K562 (cell line): ENCODE measurements around the gene FOS. TPM values are rescaled to one million over a fixed set of nuclear protein-coding genes. Genes with fewer than 3 reads are reported as not detected.

Experiments used
- BCL6 ChIP-seq: fragments of 250-450 bp; sonication (Bioruptor Pico); IDR thresholded peaks from 2 replicates; pipeline ENCODE4 v1.4.0; 2020
- BCLAF1 ChIP-seq, 2 experiments: fragments of 450-650 bp in 1 of 2; IDR thresholded peaks; 2 replicates each; pipeline ENCODE4 v1.6.1; 2011 to 2017; ENCODE audit warnings: low read depth in 2 of 2, antibody characterized with exemption in 1 of 2, borderline replicate concordance in 1 of 2, low read length in 1 of 2, mild to moderate bottlenecking in 1 of 2, mixed read lengths in 1 of 2; ENCODE audit not compliant: control insufficient read depth in 1 of 2
- CEBPG ChIP-seq, 3 experiments: fragments of 200-800 bp in 1 of 3; sonication (Bioruptor generic) in 1 of 3; sonication (generic) in 1 of 3; formaldehyde crosslinking in 1 of 3; IDR thresholded peaks in 2 of 3; conservative IDR thresholded peaks in 1 of 3; 2 replicates each; pipeline versions ENCODE4 v1.6.1 to v1.8.0; 2016 to 2022; ENCODE audit warnings: missing compliant biosample characterization in 2 of 3, missing genetic modification characterization in 2 of 3, mild to moderate bottlenecking in 1 of 3, missing genetic modification reagents in 1 of 3
- CREBBP ChIP-seq: IDR thresholded peaks from one replicate; pipeline ENCODE4 v1.6.1; 2012; ENCODE audit warnings: low read depth, mild to moderate bottlenecking, control low read depth, inconsistent platforms, low read length
- E2F5 ChIP-seq: sonication (generic); formaldehyde crosslinking; IDR thresholded peaks from 2 replicates; pipeline ENCODE4 v1.8.0; 2022; ENCODE audit warnings: mild to moderate bottlenecking, missing genetic modification reagents
- EP400 ChIP-seq: fragments of 450-650 bp; IDR thresholded peaks from 2 replicates; pipeline ENCODE4 v1.6.1; 2017; ENCODE audit warnings: antibody characterized with exemption, mild to moderate bottlenecking, moderate library complexity
- ETV1 ChIP-seq: fragments of 450-650 bp; conservative IDR thresholded peaks from 2 replicates; pipeline ENCODE4 v1.6.1; 2016; ENCODE audit warnings: missing genetic modification characterization, control low read depth, low read depth, missing compliant biosample characterization
- FOXK1 ChIP-seq: sonication (generic); formaldehyde crosslinking; IDR thresholded peaks from 2 replicates; pipeline ENCODE4 v1.8.0; 2022; ENCODE audit warnings: missing genetic modification reagents, mild to moderate bottlenecking, borderline replicate concordance
- FOXP1 ChIP-seq: sonication (generic); formaldehyde crosslinking; IDR thresholded peaks from 2 replicates; pipeline ENCODE4 v1.8.0; 2022; ENCODE audit warnings: mild to moderate bottlenecking, missing genetic modification reagents
- KDM5B ChIP-seq: fragments of 200-600 bp; sonication (generic); IDR thresholded peaks from 2 replicates; pipeline ENCODE4 v1.6.1; 2012; ENCODE audit warnings: low read depth, mild to moderate bottlenecking, moderate library complexity, low read length, control low read depth, inconsistent platforms; ENCODE audit not compliant: insufficient replicate concordance
- MECOM ChIP-seq: fragments of 250-450 bp; sonication (Bioruptor Pico); IDR thresholded peaks from 2 replicates; pipeline ENCODE4 v1.8.0; 2022; ENCODE audit warnings: inconsistent platforms
- MNT ChIP-seq, 2 experiments: fragments of 450-650 bp; conservative IDR thresholded peaks; 2 replicates each; pipeline ENCODE4 v1.6.1; 2017; ENCODE audit warnings: mild to moderate bottlenecking in 2 of 2, moderate library complexity in 2 of 2
- PCBP1 ChIP-seq: fragments of 200-400 bp; formaldehyde crosslinking; IDR thresholded peaks from 2 replicates; pipeline ENCODE4 v1.6.1; 2018; ENCODE audit warnings: mild to moderate bottlenecking, low read depth, low read length; ENCODE audit not compliant: poor library complexity, severe bottlenecking
- POLR2AphosphoS2 ChIP-seq: IDR thresholded peaks from 2 replicates; pipeline ENCODE4 v1.6.1; 2012; ENCODE audit warnings: low read length, improper control_type of control experiment
- THRB ChIP-seq: fragments of 450-650 bp; formaldehyde crosslinking; conservative IDR thresholded peaks from 2 replicates; pipeline ENCODE4 v1.4.0; 2022; ENCODE audit warnings: mild to moderate bottlenecking, missing genetic modification characterization
- ZNF695 ChIP-seq: fragments of 450-650 bp; formaldehyde crosslinking; IDR thresholded peaks from 2 replicates; pipeline ENCODE4 v1.4.0; 2020; ENCODE audit warnings: mild to moderate bottlenecking, moderate library complexity
- ZNF75A ChIP-seq: fragments of 450-650 bp; formaldehyde crosslinking; IDR thresholded peaks from 2 replicates; pipeline ENCODE4 v1.4.0; 2020; ENCODE audit warnings: mild to moderate bottlenecking
- polyA plus RNA-seq, 8 experiments: library from polyadenylated mRNA; depleted of rRNA in 4 of 8; stranded (reverse) in 5 of 8; unstranded in 3 of 8; fragments of >200 nt; fragmentation: Nextera tagmentation in 2 of 8; fragmentation: Illumina TruSeq in 1 of 8; extraction: Ambion mirVana in 2 of 8; extraction: Trizol in 1 of 8; gene quantifications; 2 replicates each; pipeline versions ENCODE4 v1.2.1 to v1.2.3, GENCODE V29; 2011 to 2014; ENCODE audit warnings: inconsistent platforms in 1 of 8, missing spikeins in 1 of 8
- total RNA-seq, 7 experiments: library from RNA; depleted of rRNA in 6 of 7; stranded (reverse); fragments of >200 nt in 6 of 7; fragmentation: Illumina TruSeq in 2 of 7; extraction: Trizol in 2 of 7; gene quantifications; 2 replicates each; pipeline versions ENCODE4 v1.2.1 to v1.2.3, GENCODE V29; 2011 to 2021; ENCODE audit warnings: low replicate concordance in 1 of 7

FOS gene
- total and polyA plus RNA-seq, 9 of the 15 experiments (the other 6 are each of a cell fraction or from before 2014, with no cell fraction given), result 0.54 to 13.8 (median 8.9) TPM

- no peak for TF ChIP-seq BCLAF1 (IDR thresholded peaks at IDR 0.05; ENCODE audit: borderline replicate concordance in 1 of 2, control insufficient read depth in 1 of 2, low read depth in 2 of 2, low read length in 1 of 2)
- TF ChIP-seq THRB (CRISPR knock-in tag), result no peak
- TF ChIP-seq KDM5B, result no peak
- no peak for TF ChIP-seq CEBPG (CRISPR knock-in tag; IDR thresholded peaks at IDR 0.05)
- TF ChIP-seq CEBPG (tag; conservative IDR thresholded peaks at IDR 0.05 in 1 of 2, IDR thresholded peaks at IDR 0.05 in 1 of 2), result 0 out of 4 replicates have a peak, but pooled peaks of 1 of the 2 experiments have one; percentile 5
- TF ChIP-seq EP400, result no peak
- TF ChIP-seq ZNF695 (CRISPR knock-in tag), result no peak
- TF ChIP-seq MECOM (CRISPR knock-in tag), result no peak
- TF ChIP-seq ZNF75A, result no peak
- TF ChIP-seq CREBBP, result no peak
- TF ChIP-seq BCL6 (CRISPR knock-in tag), result no peak
- TF ChIP-seq ETV1 (tag), result no peak
- TF ChIP-seq MNT (conservative IDR thresholded peaks at IDR 0.05), result peak; percentile 49 to 77; a peak in 3 of 4 replicates
- TF ChIP-seq FOXP1, result no peak
- no peak for TF ChIP-seq FOXK1
- no peak for TF ChIP-seq POLR2AphosphoS2
- no peak for TF ChIP-seq E2F5 (CRISPR knock-in tag)
- TF ChIP-seq PCBP1, result peak; percentile 68
Observed at GRCh38 chr14:75277008-75277814, 1.4 kb upstream of the FOS start (continued).
